HT1080 (cell line): Measurements from ENCODE around the gene STAT3. TPM values are rescaled to one million over a fixed set of nuclear protein-coding genes. Genes with fewer than 3 reads are reported as not detected.
"Not testable (repeated sequence)": the region's sequence is repeated elsewhere in the genome, so short reads cannot be mapped to it uniquely, and the experiment has no call there.

ENCODE experiments used
- DNase-seq: peaks from one replicate; pipeline ENCODE4 v3.0.0-alpha.2; 2015; ENCODE audit warnings: low read depth
- total RNA-seq: library from RNA; depleted of rRNA; stranded (reverse); fragments of >200 nt; shearing (Covaris generic); gene quantifications from 2 replicates; pipeline ENCODE4 v1.2.3, GENCODE V29; 2014

Gene STAT3
- total RNA-seq, 1 experiment from 2014 or later: 42.2 TPM

DNA sequence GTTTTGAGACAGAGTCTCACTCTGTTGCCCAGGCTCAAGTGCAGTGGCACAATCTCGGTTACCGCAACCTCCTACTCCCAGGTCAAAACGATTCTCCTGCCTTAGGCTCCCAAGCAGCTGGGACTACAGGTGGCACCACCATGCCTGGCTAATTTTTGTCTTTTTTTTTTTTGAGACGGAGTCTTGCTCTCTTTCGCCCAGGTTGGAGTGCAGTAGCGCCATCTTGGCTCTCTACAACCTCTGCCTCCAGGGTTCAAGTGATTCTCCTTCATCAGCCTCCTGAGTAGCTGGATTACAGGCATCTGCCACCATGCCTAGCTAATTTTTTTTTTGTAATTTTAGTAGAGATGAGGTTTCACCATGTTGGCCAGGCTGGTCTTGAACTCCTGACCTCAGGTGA is 70.3 kb downstream of the STAT3 start:
- not testable (repeated sequence) for DNase-seq

GRCh38 chr17:42317266-42317845 is 70.9 kb downstream of the STAT3 start:
- no peak for DNase-seq

DNA sequence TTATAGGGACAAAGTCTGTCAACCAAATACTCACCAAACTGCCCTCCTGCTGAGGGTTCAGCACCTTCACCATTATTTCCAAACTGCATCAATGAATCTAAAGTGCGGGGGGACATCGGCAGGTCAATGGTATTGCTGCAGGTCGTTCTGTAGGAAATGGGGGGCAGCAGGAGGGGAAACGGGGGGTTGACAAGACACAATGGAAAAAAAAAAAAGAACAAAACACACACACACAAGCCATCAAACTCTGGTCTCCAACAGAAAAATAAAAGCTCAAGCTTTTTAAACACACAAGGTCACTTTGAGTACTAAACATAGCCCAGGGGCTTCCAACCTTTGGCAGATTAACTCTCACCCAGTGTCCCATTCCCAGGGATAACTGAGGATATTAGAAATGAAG is 71.5 kb downstream of the STAT3 start:
- no peak for DNase-seq

DNA sequence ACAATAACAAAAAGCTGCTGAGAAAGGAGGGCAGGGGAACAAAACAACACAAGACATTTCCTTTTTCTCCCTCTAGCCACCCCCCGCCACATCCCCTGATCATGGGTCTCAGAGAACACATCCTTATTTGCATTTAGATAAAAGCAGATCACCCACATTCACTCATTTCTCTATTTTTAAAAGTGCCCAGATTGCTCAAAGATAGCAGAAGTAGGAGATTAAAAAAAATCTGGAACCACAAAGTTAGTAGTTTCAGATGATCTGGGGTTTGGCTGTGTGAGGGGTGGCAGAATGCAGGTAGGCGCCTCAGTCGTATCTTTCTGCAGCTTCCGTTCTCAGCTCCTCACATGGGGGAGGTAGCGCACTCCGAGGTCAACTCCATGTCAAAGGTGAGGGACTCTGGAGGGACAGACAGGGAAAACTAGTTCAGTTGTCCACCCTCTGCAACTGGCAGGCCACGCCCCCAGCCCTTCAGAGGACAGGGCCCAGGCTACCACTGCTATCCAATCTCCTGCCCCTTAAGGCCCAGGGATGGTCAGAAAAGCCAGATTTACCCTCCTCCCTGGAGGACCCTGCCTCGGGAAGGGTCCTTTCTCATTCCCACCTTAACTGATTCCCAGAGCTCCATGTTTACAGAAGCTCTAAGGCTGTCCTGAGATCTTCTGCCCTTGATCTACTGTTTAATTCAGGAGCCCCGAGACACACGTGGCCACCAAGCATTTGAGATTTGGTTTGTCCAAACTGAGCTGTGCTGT is 72.7 kb downstream of the STAT3 start:
- no peak for DNase-seq

DNA sequence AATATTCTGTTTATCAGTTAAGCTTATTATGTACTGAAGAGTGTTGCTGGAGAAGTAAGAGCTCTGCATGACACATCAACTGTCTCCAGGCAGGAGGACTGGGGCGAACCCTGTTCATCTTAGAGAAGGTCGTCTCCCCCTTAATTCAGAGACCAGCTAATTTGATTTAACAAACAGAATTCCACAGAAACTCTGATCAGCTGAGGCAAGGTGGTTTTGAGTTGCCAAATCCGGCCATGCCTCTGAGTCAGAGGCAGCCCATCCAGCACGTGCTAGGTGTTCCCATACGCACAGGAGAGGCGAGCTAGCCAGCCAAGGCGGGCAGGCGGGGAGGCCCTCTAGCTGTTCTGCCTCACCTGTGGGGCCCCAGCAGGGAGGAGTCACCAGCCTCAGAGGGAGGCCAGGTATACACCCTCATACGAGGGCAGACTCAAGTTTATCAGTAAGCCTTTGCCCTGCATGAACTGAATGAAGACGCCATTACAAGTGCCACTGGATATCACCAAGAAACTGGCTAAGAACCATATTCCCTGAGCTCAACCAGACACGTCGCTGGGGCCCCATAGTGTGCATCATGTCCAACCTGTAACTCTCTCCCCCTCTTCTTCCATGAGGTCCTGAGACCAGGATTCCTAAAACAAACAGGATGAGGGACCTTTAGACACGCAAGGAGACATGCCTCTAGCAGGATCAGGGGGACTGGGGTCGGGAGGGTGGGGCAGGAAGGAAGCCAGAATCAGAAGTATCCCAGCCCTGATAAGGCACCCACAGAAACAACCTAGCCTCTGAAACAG is 74.3 kb downstream of the STAT3 start:
- DNase-seq: no peak

- DNase-seq: no peak
Observed at GRCh38 chr17:42313389-42313772, 74.9 kb downstream of the STAT3 start.

GRCh38 chr17:42312285-42313130 is 75.7 kb downstream of the STAT3 start:
- no peak for DNase-seq

- no peak for DNase-seq
Observed at GRCh38 chr17:42312035-42312284, 76.3 kb downstream of the STAT3 start.

- no peak for DNase-seq
Observed at GRCh38 chr17:42311240-42312034, 76.8 kb downstream of the STAT3 start.

DNA sequence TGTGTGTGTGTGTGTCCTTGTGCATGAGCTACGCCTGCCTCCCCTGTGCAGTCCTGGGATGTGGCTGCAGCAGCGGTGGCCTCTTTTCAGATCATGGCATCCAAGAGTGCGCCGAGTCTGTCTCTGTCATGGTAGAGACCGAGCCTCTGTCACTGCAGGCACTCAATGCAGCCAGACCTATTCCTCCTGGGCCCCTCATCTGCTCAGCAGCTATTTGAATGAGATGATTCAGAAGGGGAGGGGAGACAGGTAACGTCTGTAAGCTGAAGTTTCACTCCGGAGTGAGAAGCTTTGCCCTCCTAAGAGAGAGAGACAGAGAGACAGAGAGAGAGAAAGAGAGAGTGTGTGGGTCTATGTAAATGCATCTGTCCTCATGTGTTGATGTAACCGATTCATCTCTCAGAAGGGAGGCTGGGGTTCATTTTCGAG is 77.4 kb downstream of the STAT3 start:
- DNase-seq: no peak

DNA sequence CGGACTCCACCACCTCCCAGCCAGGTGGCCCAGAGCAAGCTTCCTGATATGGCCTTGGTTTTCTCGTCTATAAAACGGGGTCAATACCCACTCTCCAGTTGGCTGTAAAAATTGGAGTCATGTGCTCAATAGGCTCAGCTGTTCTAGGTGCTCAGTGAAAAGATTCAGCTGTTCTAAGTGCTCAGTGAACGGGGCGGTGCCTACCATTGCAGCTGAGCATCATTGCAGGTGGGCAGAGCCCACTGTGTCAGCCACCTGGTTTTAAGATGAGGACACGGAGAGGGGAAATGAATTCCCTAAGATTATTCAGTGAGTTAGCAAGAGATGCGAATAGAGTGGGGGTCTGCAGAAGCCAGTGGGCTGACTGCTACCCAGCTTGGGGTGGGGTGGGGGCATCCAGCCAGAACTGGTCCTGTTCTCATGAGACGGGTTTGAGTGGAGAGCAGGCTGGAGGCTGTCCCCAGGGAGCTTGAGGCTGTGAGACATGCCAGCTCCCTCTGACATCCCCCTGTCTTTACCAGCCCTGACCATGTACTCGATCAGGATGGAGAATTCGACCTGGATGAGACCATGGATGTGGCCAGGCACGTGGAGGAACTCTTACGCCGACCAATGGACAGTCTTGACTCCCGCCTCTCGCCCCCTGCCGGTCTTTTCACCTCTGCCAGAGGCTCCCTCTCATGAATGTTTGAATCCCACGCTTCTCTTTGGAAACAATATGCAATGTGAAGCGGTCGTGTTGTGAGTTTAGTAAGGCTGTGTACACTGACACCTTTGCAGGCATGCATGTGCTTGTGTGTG is 78.1 kb downstream of the STAT3 start:
- no peak for DNase-seq

- DNase-seq: no peak
Observed at GRCh38 chr17:42309142-42309541, 79.1 kb downstream of the STAT3 start.

GRCh38 chr17:42308446-42308845 is 79.8 kb downstream of the STAT3 start:
- DNase-seq: no peak

DNA sequence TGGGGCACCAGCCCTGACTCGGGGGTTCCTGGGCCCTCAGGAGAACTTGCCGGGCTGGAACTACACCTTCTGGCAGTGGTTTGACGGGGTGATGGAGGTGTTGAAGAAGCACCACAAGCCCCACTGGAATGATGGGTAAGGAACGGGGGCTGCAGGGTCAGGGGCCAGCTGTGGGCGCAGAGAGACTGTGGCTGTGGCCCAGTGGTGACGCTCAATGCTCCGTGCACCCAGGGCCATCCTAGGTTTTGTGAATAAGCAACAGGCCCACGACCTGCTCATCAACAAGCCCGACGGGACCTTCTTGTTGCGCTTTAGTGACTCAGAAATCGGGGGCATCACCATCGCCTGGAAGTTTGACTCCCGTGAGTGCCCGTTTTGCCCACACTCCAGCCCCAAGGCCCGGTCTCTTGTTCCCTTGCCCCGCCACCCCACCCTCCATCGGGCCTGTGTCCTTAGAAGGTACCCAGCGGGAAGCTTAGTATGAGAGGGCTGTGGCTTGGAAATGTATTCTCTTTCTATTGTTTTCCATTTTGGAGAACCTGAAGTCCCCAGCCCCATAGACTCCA is 80.8 kb downstream of the STAT3 start:
- no peak for DNase-seq

- DNase-seq: no peak
Observed at GRCh38 chr17:42306385-42306667, 81.9 kb downstream of the STAT3 start.

- no peak for DNase-seq
Observed at GRCh38 chr17:42305543-42306384, 82.5 kb downstream of the STAT3 start.

DNA sequence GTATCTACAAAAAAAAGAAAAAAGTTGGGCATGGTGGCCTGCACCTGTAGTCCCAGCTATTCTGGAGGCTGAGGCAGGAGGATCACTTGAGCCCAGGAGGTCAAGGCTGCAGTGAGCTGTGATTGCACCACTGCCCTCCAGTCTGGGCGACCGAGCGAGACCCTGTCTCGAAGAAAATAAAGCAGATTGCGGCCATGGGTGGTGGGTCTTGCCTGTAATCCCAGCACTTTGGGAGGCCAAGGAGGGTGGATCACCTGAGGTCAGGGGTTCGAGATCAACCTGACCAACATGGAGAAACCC is 83.3 kb downstream of the STAT3 start:
- DNase-seq: not testable (repeated sequence)

GRCh38 chr17:42304187-42305030 is 83.8 kb downstream of the STAT3 start:
- DNase-seq: no peak
